H1 (cell line): ENCODE data around the gene TFF3. TPM values are rescaled to one million over a fixed set of nuclear protein-coding genes. Genes with fewer than 3 reads are reported as not detected.

ENCODE experiments used
- JUND ChIP-seq: IDR thresholded peaks from 2 replicates; pipeline ENCODE4 v1.6.1; 2011; ENCODE audit warnings: mild to moderate bottlenecking, improper control_type of control experiment, low read length
- POLR2A ChIP-seq, 2 experiments: IDR thresholded peaks; 1 replicate in 1 of 2; 2 replicates in 1 of 2; pipeline ENCODE4 v1.6.1; 2011; ENCODE audit warnings: low read depth in 2 of 2, low read length in 2 of 2, mild to moderate bottlenecking in 2 of 2; ENCODE audit errors: control extremely low read depth in 1 of 2
- RXRA ChIP-seq: IDR thresholded peaks from 2 replicates; pipeline ENCODE4 v1.6.1; 2011; ENCODE audit warnings: low read depth, mild to moderate bottlenecking, low read length, moderate library complexity; ENCODE audit not compliant: insufficient read depth
- SRF ChIP-seq: IDR thresholded peaks from 2 replicates; pipeline ENCODE4 v1.6.1; 2011; ENCODE audit warnings: mild to moderate bottlenecking, low read depth, low read length, moderate library complexity
- TAF1 ChIP-seq: IDR thresholded peaks from 2 replicates; pipeline ENCODE4 v1.6.1; 2011; ENCODE audit warnings: mild to moderate bottlenecking, low read depth, low read length
- polyA plus RNA-seq, 7 experiments: library from polyadenylated mRNA; depleted of rRNA in 3 of 7; stranded (reverse) in 5 of 7; unstranded in 2 of 7; fragments of >200 nt in 5 of 7; fragments of 200-250 nt in 2 of 7; gene quantifications; 1 replicate in 5 of 7; 2 replicates in 1 of 7; 4 replicates in 1 of 7; pipeline versions ENCODE4 v1.2.1 to v1.2.3, GENCODE V29; 2011 to 2013; ENCODE audit warnings: missing spikeins in 2 of 7, mixed read lengths in 2 of 7
- total RNA-seq: library from RNA; stranded (reverse); fragmentation: NEBNext Ultra II Directional; extraction: Animal tissue kit (Norgen Biotek cat#: 25700); gene quantifications from 2 replicates; pipeline ENCODE4 v1.2.1, GENCODE V29; 2021
- TF ChIP-seq, protein P1 (sequence below): IDR thresholded peaks from 2 replicates; pipeline ENCODE4 v1.6.1; 2012; ENCODE audit warnings: inconsistent platforms
- TF ChIP-seq, protein P2 (sequence below): fragments of 300-600 bp; sonication (generic); IDR thresholded peaks from 2 replicates; pipeline ENCODE4 v1.7.1; 2012; ENCODE audit warnings: low read length, moderate library complexity, mild to moderate bottlenecking, inconsistent platforms; ENCODE audit not compliant: insufficient replicate concordance

Gene TFF3
- total and polyA plus RNA-seq, 2 of the 8 experiments (the other 6 are each of a cell fraction or from before 2014, with no cell fraction given): 1.7 to 6.7 TPM

DNA sequence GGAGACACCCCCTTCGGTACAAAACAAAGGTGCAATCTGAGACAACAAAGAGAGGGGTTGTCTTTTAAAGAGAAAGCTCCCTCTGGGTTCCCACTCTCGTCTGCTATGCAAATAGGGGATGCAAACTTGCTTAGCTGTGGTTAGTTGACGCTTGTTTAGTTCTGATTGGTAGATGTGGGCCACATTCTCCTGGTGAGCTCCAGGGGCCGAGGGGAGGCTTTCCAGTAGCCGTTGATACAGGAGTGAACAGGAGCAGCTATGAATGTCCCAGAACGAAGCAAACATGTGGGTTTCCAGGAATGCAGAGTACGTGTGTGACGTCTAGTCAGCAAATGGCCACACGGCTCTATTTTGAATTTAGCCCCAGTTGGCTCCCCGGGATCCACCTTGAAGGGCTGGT lies 20.8 kb upstream of the TFF3 start (continued):
- TF ChIP-seq SRF: no peak
- no peak for TF ChIP-seq JUND
- TF ChIP-seq, protein P1, sequence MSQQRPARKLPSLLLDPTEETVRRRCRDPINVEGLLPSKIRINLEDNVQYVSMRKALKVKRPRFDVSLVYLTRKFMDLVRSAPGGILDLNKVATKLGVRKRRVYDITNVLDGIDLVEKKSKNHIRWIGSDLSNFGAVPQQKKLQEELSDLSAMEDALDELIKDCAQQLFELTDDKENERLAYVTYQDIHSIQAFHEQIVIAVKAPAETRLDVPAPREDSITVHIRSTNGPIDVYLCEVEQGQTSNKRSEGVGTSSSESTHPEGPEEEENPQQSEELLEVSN: peak; percentile 39
- peak in 1 of 2 experiments; percentile 62; a peak in 1 of 3 replicates for TF ChIP-seq POLR2A (IDR thresholded peaks at IDR 0.05; ENCODE audit: control extremely low read depth in 1 of 2, low read depth in 2 of 2, low read length in 2 of 2)
- TF ChIP-seq RXRA: no peak
- TF ChIP-seq TAF1: peak; percentile 54; the same call in 1 of the 2 replicates
- TF ChIP-seq, protein P2, sequence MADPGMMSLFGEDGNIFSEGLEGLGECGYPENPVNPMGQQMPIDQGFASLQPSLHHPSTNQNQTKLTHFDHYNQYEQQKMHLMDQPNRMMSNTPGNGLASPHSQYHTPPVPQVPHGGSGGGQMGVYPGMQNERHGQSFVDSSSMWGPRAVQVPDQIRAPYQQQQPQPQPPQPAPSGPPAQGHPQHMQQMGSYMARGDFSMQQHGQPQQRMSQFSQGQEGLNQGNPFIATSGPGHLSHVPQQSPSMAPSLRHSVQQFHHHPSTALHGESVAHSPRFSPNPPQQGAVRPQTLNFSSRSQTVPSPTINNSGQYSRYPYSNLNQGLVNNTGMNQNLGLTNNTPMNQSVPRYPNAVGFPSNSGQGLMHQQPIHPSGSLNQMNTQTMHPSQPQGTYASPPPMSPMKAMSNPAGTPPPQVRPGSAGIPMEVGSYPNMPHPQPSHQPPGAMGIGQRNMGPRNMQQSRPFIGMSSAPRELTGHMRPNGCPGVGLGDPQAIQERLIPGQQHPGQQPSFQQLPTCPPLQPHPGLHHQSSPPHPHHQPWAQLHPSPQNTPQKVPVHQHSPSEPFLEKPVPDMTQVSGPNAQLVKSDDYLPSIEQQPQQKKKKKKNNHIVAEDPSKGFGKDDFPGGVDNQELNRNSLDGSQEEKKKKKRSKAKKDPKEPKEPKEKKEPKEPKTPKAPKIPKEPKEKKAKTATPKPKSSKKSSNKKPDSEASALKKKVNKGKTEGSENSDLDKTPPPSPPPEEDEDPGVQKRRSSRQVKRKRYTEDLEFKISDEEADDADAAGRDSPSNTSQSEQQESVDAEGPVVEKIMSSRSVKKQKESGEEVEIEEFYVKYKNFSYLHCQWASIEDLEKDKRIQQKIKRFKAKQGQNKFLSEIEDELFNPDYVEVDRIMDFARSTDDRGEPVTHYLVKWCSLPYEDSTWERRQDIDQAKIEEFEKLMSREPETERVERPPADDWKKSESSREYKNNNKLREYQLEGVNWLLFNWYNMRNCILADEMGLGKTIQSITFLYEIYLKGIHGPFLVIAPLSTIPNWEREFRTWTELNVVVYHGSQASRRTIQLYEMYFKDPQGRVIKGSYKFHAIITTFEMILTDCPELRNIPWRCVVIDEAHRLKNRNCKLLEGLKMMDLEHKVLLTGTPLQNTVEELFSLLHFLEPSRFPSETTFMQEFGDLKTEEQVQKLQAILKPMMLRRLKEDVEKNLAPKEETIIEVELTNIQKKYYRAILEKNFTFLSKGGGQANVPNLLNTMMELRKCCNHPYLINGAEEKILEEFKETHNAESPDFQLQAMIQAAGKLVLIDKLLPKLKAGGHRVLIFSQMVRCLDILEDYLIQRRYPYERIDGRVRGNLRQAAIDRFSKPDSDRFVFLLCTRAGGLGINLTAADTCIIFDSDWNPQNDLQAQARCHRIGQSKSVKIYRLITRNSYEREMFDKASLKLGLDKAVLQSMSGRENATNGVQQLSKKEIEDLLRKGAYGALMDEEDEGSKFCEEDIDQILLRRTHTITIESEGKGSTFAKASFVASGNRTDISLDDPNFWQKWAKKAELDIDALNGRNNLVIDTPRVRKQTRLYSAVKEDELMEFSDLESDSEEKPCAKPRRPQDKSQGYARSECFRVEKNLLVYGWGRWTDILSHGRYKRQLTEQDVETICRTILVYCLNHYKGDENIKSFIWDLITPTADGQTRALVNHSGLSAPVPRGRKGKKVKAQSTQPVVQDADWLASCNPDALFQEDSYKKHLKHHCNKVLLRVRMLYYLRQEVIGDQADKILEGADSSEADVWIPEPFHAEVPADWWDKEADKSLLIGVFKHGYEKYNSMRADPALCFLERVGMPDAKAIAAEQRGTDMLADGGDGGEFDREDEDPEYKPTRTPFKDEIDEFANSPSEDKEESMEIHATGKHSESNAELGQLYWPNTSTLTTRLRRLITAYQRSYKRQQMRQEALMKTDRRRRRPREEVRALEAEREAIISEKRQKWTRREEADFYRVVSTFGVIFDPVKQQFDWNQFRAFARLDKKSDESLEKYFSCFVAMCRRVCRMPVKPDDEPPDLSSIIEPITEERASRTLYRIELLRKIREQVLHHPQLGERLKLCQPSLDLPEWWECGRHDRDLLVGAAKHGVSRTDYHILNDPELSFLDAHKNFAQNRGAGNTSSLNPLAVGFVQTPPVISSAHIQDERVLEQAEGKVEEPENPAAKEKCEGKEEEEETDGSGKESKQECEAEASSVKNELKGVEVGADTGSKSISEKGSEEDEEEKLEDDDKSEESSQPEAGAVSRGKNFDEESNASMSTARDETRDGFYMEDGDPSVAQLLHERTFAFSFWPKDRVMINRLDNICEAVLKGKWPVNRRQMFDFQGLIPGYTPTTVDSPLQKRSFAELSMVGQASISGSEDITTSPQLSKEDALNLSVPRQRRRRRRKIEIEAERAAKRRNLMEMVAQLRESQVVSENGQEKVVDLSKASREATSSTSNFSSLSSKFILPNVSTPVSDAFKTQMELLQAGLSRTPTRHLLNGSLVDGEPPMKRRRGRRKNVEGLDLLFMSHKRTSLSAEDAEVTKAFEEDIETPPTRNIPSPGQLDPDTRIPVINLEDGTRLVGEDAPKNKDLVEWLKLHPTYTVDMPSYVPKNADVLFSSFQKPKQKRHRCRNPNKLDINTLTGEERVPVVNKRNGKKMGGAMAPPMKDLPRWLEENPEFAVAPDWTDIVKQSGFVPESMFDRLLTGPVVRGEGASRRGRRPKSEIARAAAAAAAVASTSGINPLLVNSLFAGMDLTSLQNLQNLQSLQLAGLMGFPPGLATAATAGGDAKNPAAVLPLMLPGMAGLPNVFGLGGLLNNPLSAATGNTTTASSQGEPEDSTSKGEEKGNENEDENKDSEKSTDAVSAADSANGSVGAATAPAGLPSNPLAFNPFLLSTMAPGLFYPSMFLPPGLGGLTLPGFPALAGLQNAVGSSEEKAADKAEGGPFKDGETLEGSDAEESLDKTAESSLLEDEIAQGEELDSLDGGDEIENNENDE: no peak
